HG03066 (cell line): ENCODE results near the gene MAGI2.

ENCODE experiments used
- ATAC-seq: cut with Tn5 transposase; IDR thresholded peaks from one replicate; pipeline ENCODE4 v1.9.1; 2021; ENCODE audit warnings: low read depth; ENCODE audit not compliant: unreplicated experiment

The MAGI2 gene

DNA sequence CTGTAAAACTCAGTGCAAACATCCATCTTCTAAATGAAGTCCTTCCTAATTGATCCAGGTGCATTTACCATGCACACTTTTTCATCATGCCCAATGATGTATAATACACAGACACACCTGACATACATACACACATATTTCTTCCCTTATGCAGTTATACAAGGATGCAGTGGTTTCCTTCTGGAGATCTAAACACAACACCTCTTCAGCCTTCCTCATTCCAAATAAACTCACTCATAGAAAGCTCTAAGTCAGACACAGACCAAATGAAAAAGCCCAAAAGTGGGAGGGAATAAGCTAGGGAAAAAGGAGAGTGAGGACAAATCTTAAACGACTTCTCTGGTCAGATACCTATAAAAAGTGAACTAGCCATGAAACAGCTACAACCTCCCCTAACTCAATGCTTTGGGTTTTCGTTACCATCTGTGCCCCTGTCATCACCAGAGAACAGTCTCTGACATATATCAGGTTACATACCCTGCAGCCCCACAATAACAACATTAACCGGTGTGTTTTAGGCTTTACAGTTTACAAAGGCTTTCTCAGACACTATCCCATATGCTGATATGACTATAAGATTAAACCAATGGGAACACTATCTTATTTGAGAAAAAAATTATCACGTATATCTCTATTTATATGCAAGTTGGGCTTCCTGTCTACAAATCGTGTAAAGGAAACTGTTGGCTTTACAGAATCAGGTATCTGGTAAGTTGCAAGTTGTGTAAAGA is 979.7 kb downstream of the MAGI2 start:
- ATAC-seq: no peak

DNA sequence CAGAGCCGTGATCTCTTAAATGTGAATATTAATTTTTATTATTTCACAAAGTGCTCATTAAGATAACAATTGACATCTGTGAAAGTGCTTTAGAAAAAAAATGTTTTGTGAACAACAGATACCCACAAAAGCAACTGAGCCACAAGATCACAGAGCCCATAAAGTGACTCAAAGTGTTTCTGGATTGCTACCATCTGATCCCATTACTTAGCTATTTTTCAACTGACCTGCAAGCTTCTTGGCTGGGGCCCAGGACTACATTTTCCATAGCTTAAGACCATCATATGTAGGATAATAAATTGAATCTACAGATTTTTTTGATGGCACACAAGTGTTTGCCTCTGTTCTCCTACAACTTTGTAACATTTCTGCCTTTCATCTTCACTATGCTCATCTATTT is 980.4 kb downstream of the MAGI2 start:
- ATAC-seq: no peak

GRCh38 chr7:78472519-78472918 is 980.9 kb downstream of the MAGI2 start:
- ATAC-seq: no peak

DNA sequence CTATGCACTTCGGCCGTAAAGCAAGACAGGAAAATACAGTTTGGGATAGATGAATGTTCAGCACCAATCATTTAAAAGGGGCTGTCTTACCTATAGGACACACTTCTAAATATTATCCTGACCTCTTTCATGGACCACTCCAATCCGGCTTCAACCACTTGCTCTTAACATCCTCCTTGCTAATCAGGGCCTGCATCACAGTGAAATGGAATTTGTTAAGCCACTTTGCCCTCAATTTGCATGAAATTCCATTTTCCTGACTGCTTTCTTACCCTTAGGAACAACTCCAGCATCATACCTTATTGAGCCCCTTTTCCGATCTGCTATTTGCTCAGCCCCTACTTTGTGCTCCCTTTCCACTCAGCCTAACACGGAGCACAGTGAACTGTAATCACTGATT is 987.6 kb downstream of the MAGI2 start:
- ATAC-seq: no peak

DNA sequence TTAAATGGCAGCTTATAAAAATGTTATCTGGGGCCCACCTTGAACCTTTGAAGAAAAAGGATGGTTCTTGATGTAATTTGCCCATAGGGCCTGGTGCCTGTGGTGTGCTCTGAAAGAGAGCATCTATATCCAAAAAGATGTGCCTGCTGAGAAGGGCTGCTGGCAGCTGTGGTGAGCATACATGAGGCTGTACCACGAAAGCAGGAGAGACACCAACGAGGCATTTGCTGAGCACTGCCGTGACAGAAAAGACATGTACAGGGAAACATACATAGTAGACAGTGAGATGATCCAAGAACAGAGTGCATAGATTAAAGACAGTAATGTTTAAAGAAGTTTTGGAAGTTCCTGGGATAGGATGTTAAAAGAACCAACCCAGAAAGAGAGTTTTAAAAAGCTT is 990.4 kb downstream of the MAGI2 start:
- ATAC-seq: no peak

DNA sequence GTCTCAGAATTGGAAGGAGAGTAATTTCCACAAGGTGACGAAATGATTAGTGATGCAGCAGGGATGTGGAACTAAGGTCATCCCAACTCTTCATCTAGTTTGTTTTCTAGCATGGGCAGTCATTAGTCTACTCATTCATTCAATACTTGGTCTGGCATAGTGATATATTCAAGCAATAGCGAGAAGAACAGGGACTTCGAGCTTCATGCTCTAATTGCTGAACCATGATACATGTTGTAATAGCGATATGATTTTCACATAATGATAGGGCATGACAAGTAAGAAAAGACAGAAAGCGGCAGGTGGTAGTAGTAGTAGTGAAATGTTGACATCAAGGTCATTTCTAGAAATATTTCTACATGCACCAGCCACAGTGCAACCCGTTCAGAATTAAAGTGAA is 1002.8 kb downstream of the MAGI2 start:
- ATAC-seq: no peak

GRCh38 chr7:78448911-78449310 is 1004.6 kb downstream of the MAGI2 start:
- no peak for ATAC-seq

GRCh38 chr7:78444267-78444666 is 1009.2 kb downstream of the MAGI2 start:
- ATAC-seq: no peak

DNA sequence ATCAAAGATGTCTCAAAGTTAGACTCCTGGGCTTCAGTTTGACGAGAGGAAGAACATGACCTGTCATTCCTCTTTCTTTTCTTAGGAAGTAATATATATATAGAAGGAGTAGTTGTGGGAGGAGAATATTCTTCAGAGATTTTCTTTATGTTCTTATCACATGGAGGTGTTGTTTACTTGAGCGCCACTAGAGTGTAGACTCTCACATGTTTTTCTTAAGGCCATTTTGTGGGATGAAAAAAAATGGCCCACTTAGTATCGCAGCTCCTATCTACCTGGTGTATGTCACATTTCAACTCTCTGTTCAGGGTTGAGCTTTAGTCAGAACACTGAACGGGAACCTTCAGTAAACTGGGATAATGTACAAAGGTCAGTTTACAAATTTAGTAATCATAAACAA is 1009.7 kb downstream of the MAGI2 start:
- ATAC-seq: no peak

- ATAC-seq: no peak
These were observed 1011.7 kb downstream of the MAGI2 start for GRCh38 chr7:78441737-78442136.

GRCh38 chr7:78438433-78438832 is 1015.0 kb downstream of the MAGI2 start:
- ATAC-seq: no peak

DNA sequence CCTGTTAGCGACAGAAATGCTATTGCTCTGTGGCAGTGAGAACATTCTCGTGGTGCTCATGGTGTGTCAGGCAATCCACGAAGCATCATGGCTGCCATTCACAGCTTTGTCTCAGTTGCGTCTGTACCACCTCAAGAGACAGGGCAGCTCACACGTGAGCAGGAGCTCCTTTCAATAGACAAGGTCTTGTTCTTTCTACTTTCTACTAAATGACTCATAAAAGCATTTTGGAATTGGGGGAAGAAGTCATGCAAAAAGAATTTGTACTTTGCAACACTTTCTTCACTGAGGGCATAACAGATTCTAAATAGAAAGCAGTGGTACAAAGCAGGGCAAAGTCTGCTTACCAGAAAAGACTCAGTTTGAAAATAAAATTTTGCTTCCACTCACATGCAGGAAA is 1016.3 kb downstream of the MAGI2 start:
- ATAC-seq: no peak

DNA sequence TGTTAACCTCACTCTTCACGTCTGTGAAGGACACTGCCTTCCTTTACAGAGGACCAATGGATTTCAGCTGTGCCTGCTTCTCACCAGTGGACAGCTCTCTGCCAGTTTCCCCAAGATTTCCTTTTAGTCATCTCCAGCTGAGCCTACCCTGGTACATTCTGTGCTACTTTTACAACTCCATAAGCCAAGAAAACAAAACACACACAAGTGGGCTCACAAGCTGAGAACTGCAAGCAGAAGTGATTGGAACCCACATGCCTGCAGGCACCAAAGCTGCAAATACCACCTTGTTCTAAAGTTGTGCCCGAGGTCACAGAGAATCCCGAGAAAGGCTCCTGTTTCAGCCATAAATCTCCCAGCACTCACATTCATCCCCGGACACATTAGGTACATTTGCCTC is 1018.1 kb downstream of the MAGI2 start:
- ATAC-seq: no peak

DNA sequence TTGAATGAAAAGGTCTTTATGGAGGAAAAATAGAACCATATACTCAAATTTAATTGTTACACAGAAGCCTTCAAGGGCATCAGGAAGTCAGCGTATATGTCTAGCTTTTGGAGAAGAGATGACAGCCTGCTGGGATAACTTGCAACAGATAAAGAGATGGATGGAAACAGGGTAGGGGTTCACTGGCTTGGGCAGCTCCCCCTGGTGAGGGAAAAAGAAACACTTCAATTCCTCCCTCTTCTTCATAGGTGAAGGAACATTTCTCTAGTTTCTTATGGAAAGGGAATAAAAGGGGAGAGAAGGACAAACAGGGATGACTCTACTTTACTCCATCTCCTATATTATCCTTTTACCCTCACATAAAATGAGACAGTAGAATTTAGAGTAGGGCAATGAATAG is 1019.2 kb downstream of the MAGI2 start:
- ATAC-seq: no peak

- no peak for ATAC-seq
These were observed 1020.0 kb downstream of the MAGI2 start for GRCh38 chr7:78433421-78433820.

GRCh38 chr7:78429878-78430277 is 1023.6 kb downstream of the MAGI2 start:
- no peak for ATAC-seq

DNA sequence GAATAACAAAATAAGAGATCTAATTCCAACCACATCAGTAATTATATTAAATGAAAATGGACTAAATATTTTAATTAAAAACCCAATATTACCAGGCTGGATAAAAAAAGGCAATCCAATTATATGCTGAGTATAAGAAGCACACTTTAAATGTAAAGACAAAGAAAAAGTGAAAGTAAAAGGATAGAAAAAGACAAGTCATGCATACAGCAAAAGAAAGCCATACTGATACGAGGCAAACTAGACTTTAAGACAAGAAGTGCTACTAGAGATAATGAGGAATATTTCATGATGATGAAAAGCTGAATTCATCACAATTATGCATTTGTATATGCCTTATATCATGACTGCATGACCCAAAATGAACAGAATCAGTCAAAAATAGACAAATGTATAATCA is 1026.3 kb downstream of the MAGI2 start:
- no peak for ATAC-seq

- no peak for ATAC-seq
These were observed 1033.5 kb downstream of the MAGI2 start for GRCh38 chr7:78420001-78420400.

GRCh38 chr7:78417180-78417853 is 1036.2 kb downstream of the MAGI2 start:
- ATAC-seq: no peak

- no peak for ATAC-seq
These were observed 1039.9 kb downstream of the MAGI2 start for GRCh38 chr7:78413568-78413967.

DNA sequence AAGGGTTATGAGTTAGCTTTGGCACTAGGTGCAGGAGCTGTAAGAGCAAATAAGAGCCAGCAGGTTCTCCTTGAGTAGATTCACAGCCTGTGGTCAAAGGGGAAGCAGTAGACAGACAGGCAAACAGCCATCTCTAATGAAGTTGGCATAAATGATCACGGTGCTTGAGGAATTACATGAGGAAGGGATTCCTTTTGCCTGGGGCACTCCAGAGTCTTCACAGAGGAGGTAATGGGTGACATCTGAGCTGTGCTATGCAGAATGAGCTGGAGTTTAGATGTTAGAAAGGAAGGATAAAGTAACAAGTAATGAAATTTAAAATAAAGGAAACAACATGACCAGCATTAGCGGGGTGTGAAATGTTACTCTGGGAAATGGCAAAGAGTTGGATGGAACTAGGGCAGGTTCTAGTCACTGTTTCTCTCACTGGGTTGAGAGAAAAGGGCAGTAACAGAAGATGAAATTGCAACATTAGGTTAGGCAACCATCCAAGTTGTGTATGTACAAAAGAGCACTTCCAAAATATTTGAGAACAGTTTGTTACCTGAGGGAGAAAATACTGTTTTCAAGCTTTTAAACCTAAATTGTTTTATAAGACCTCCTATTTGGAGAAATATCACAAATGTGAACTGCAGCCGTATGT is 1041.1 kb downstream of the MAGI2 start:
- ATAC-seq: no peak

DNA sequence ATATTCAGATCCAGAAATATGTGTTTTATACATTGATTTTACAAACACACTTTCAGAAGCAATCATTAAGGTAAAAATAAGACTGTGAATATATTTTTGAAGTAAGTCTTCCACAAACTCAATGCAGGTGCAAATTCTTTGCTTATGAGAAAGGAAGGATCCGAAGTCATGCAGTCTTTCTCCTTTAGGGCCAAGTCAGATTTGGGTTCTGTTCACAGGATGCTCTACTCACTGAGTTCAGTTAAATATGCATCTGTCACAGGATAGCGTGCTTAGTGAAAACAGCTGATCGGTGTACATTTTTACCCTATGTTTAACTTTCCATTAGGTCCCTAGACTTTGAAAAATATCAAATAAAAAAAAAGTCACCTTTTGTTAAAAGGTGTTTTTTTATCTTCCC is 1046.4 kb downstream of the MAGI2 start:
- no peak for ATAC-seq
